Measurements from ENCODE around the gene ARCN1. TPM values are rescaled to one million over a fixed set of nuclear protein-coding genes. Genes with fewer than 3 reads are reported as not detected.

The ARCN1 gene
- total and polyA plus RNA-seq, 2 donors (not counting 1 experiment from before 2014, with no cell fraction given) = 42.9 to 83.2 TPM

GRCh38 chr11:118638726-118639125, 66.5 kb downstream of the ARCN1 start:
- TF ChIP-seq CTCF (IDR thresholded peaks at IDR 0.05) = no peak
- TF ChIP-seq EZH2 (IDR thresholded peaks at IDR 0.05; ENCODE audit: borderline replicate concordance, insufficient read depth, low read depth, low read length, poor library complexity, severe bottlenecking) = no peak
- H3K4me1 Mint-ChIP-seq = no peaks in the 10 kb centered on the region

GRCh38 chr11:118639899-118640298, 67.7 kb downstream of the ARCN1 start:
- Histone ChIP-seq H3K9me3 (ENCODE audit: control extremely low read depth in 1 of 3, control insufficient read depth in 2 of 3, insufficient read depth in 1 of 3, low read length in 2 of 3) (no peaks in the 10 kb centered on the region), H3K9ac (ENCODE audit: low read length) (no peak overlapping the region), H2AFZ (ENCODE audit: insufficient read depth, low read depth, low read length, poor library complexity, severe bottlenecking) (no peak overlapping the region), H3K27me3 (replicated peaks in 1 of 4; ENCODE audit: control extremely low read depth in 1 of 4, control insufficient read depth in 3 of 4, insufficient read depth in 4 of 4, low read length in 3 of 4) (peaks cover 0 to 4% (median 0%) of the 10 kb centered on the region in 4 experiments), H3K79me2 (ENCODE audit: control insufficient read depth, insufficient read depth, low read length) (no peaks in the 10 kb centered on the region), H3K4me2 (replicated peaks; ENCODE audit: low read depth, low read length, poor library complexity, severe bottlenecking) (no peak overlapping the region), H3K4me1 (ENCODE audit: control insufficient read depth in 2 of 2, insufficient read depth in 2 of 2, low read length in 2 of 2) (no peaks in the 10 kb centered on the region), H3K27ac (ENCODE audit: low read length in 2 of 2) (no peak overlapping the region), H3K4me3 (ENCODE audit: control extremely low read depth in 1 of 5, extremely low read depth in 1 of 5, insufficient read depth in 1 of 5, low read depth in 2 of 5, low read length in 4 of 5) (no peak overlapping the region), H4K20me1 (ENCODE audit: control insufficient read depth, insufficient read depth, low read length, poor library complexity, severe bottlenecking) (no peaks in the 10 kb centered on the region), H3K36me3 (replicated peaks in 1 of 2; ENCODE audit: control extremely low read depth in 1 of 2, control insufficient read depth in 1 of 2, extremely low read depth in 1 of 2, insufficient read depth in 2 of 2, low read length in 1 of 2) (no peaks in the 10 kb centered on the region)
- ATAC-seq (ENCODE audit: low read depth) = no peak
- no peak for DNase-seq
- TF ChIP-seq CTCF (IDR thresholded peaks at IDR 0.05) = no peak
- TF ChIP-seq EZH2 (IDR thresholded peaks at IDR 0.05; ENCODE audit: borderline replicate concordance, insufficient read depth, low read depth, low read length, poor library complexity, severe bottlenecking) = no peak
- 95% methylated on average over 4 of the region's 4 CpGs for WGBS (ENCODE audit: insufficient coverage)
- no peaks in the 10 kb centered on the region for H3K4me1 Mint-ChIP-seq
- H3K9me3 Mint-ChIP-seq (ENCODE audit: insufficient read depth) = no peaks in the 10 kb centered on the region
- intact Hi-C loops (cut with micrococcal nuclease) = no loop called here
- H3K4me3 Mint-ChIP-seq = no peak overlapping the region
- ChIA-PET CTCF (no interaction called here), POLR2A (no interaction called here)
- H3K27me3 Mint-ChIP-seq = peaks cover 3% of the 10 kb centered on the region
- no peak overlapping the region for H3K27ac Mint-ChIP-seq

More at GRCh38 chr11:118638726-118639125, 66.5 kb downstream of the ARCN1 start:
- Histone ChIP-seq H3K4me2 (replicated peaks; ENCODE audit: low read depth, low read length, poor library complexity, severe bottlenecking) (no peak overlapping the region), H3K36me3 (replicated peaks in 1 of 2; ENCODE audit: control extremely low read depth in 1 of 2, control insufficient read depth in 1 of 2, extremely low read depth in 1 of 2, insufficient read depth in 2 of 2, low read length in 1 of 2) (no peaks in the 10 kb centered on the region), H3K4me3 (ENCODE audit: control extremely low read depth in 1 of 5, extremely low read depth in 1 of 5, insufficient read depth in 1 of 5, low read depth in 2 of 5, low read length in 4 of 5) (no peak overlapping the region), H4K20me1 (ENCODE audit: control insufficient read depth, insufficient read depth, low read length, poor library complexity, severe bottlenecking) (no peaks in the 10 kb centered on the region), H3K4me1 (ENCODE audit: control insufficient read depth in 2 of 2, insufficient read depth in 2 of 2, low read length in 2 of 2) (no peaks in the 10 kb centered on the region), H3K27me3 (replicated peaks in 1 of 4; ENCODE audit: control extremely low read depth in 1 of 4, control insufficient read depth in 3 of 4, insufficient read depth in 4 of 4, low read length in 3 of 4) (peaks cover 0 to 5% (median 2%) of the 10 kb centered on the region in 4 experiments), H3K79me2 (ENCODE audit: control insufficient read depth, insufficient read depth, low read length) (no peaks in the 10 kb centered on the region), H3K27ac (ENCODE audit: low read length in 2 of 2) (no peak overlapping the region), H3K9ac (ENCODE audit: low read length) (no peak overlapping the region), H3K9me3 (ENCODE audit: control extremely low read depth in 1 of 3, control insufficient read depth in 2 of 3, insufficient read depth in 1 of 3, low read length in 2 of 3) (no peaks in the 10 kb centered on the region), H2AFZ (ENCODE audit: insufficient read depth, low read depth, low read length, poor library complexity, severe bottlenecking) (no peak overlapping the region)
- POLR2A ChIA-PET = interaction anchor here (0.7 kb wide), 1 partner anchor 304 kb away, joined by 4 read pairs; no protein-coding TSS in a partner anchor
- Mint-ChIP-seq H3K4me3 (no peak overlapping the region), H3K27me3 (peaks cover 3% of the 10 kb centered on the region), H3K9me3 (ENCODE audit: insufficient read depth) (no peaks in the 10 kb centered on the region), H3K27ac (no peak overlapping the region)
- no CpG with 5 or more reads among the region's 6 CpGs for WGBS (ENCODE audit: insufficient coverage)
- CTCF ChIA-PET = interaction anchor here (1.5 kb wide), 1 partner anchor 19 kb away, joined by 4 read pairs; no protein-coding TSS in a partner anchor
- ATAC-seq (ENCODE audit: low read depth) (no peak), DNase-seq (no peak)
- intact Hi-C loops (cut with micrococcal nuclease) = no loop called here

Measured in B cell (primary cell).